Measurements from ENCODE around the gene SEMG1. TPM values are rescaled to one million over a fixed set of nuclear protein-coding genes. Genes with fewer than 3 reads are reported as not detected.

The SEMG1 gene
- total RNA-seq, 2 donors from 2014 or later, result not detected

GRCh38 chr20:45193331-45193730 lies 13.5 kb upstream of the SEMG1 start:
- DNase-seq (no peak), ATAC-seq (no peak)
- Histone ChIP-seq H3K9me3 (no peaks in the 10 kb centered on the region), H3K36me3 (replicated peaks in 1 of 2; ENCODE audit: insufficient read depth in 1 of 2, low read depth in 2 of 2) (no peaks in the 10 kb centered on the region), H3K27me3 (no peaks in the 10 kb centered on the region), H3K27ac (no peak overlapping the region), H3K4me3 (no peak overlapping the region), H3K4me1 (peaks cover 12% of the 10 kb centered on the region)
- WGBS, 2 donors, result 93 to 95% methylated on average over 2 of the region's 2 CpGs
- intact Hi-C loops (cut with DNase I), result no loop called here
- no peak for TF ChIP-seq POLR2A (IDR thresholded peaks at IDR 0.05)

- Histone ChIP-seq H3K36me3 (replicated peaks in 1 of 2; ENCODE audit: insufficient read depth in 1 of 2, low read depth in 2 of 2) (no peaks in the 10 kb centered on the region), H3K4me3 (no peak overlapping the region), H3K9me3 (no peaks in the 10 kb centered on the region), H3K27ac (no peak overlapping the region), H3K27me3 (no peaks in the 10 kb centered on the region), H3K4me1 (no peaks in the 10 kb centered on the region)
- intact Hi-C loops (cut with DNase I), result no loop called here
- 89 to 92% methylated on average over 1 of the region's 1 CpG for WGBS, 2 donors
- TF ChIP-seq CTCF (IDR thresholded peaks at IDR 0.05) (no peak), POLR2A (IDR thresholded peaks at IDR 0.05) (no peak)
- ATAC-seq, result no peak
- DNase-seq, result no peak
Observed at GRCh38 chr20:45209924-45210323, 3.1 kb downstream of the SEMG1 start.

GRCh38 chr20:45211569-45212474 lies 5.0 kb downstream of the SEMG1 start:
- DNase-seq, result no peak
- TF ChIP-seq POLR2A (IDR thresholded peaks at IDR 0.05) (no peak), CTCF (IDR thresholded peaks at IDR 0.05) (no peak)
- no peaks in the 10 kb centered on the region for H3K27me3 ChIP-seq
- ATAC-seq, result no peak
- H3K27ac ChIP-seq, result no peak overlapping the region
- no peaks in the 10 kb centered on the region for H3K4me1 ChIP-seq
- intact Hi-C loops (cut with DNase I), result no loop called here
- H3K36me3 ChIP-seq (replicated peaks in 1 of 2; ENCODE audit: insufficient read depth in 1 of 2, low read depth in 2 of 2), result no peaks in the 10 kb centered on the region
- H3K4me3 ChIP-seq, result no peak overlapping the region
- no peaks in the 10 kb centered on the region for H3K9me3 ChIP-seq

- 69 to 78% methylated on average over 3 of the region's 3 CpGs for WGBS, 2 donors
- TF ChIP-seq POLR2A (IDR thresholded peaks at IDR 0.05), result no peak
- TF ChIP-seq CTCF (IDR thresholded peaks at IDR 0.05), result no peak
- H3K4me1 ChIP-seq, result no peaks in the 10 kb centered on the region
- DNase-seq, result no peak
- H3K4me3 ChIP-seq, result no peak overlapping the region
- H3K27me3 ChIP-seq, result no peaks in the 10 kb centered on the region
- H3K9me3 ChIP-seq, result no peaks in the 10 kb centered on the region
- ATAC-seq, result no peak
- intact Hi-C loops (cut with DNase I), result no loop called here
- no peak overlapping the region for H3K27ac ChIP-seq
- no peaks in the 10 kb centered on the region for H3K36me3 ChIP-seq (replicated peaks in 1 of 2; ENCODE audit: insufficient read depth in 1 of 2, low read depth in 2 of 2)
Observed at GRCh38 chr20:45212836-45213235, 6.0 kb downstream of the SEMG1 start.

GRCh38 chr20:45218124-45218523 lies 11.3 kb downstream of the SEMG1 start:
- ATAC-seq (no peak), DNase-seq (no peak)
- intact Hi-C loops (cut with DNase I), result no loop called here
- H3K36me3 ChIP-seq (replicated peaks in 1 of 2; ENCODE audit: insufficient read depth in 1 of 2, low read depth in 2 of 2), result no peaks in the 10 kb centered on the region
- no peak overlapping the region for H3K4me3 ChIP-seq
- H3K27me3 ChIP-seq, result no peaks in the 10 kb centered on the region
- no peaks in the 10 kb centered on the region for H3K9me3 ChIP-seq
- TF ChIP-seq POLR2A (IDR thresholded peaks at IDR 0.05), result no peak
- no peak for TF ChIP-seq CTCF (IDR thresholded peaks at IDR 0.05)
- H3K27ac ChIP-seq, result no peak overlapping the region
- WGBS, 2 donors, result 64 to 76% methylated on average over 4 of the region's 4 CpGs
- no peaks in the 10 kb centered on the region for H3K4me1 ChIP-seq

Data from body of pancreas (tissue), 4 donors.